GM21619 (cell line): ENCODE data around the gene C6orf62.
"Not testable (repeated sequence)": the region's sequence is repeated elsewhere in the genome, so short reads cannot be mapped to it uniquely, and the experiment has no call there.

Experiments used
- ATAC-seq: cut with Tn5 transposase; IDR thresholded peaks from one replicate; pipeline ENCODE4 v1.9.1; 2021; ENCODE audit not compliant: unreplicated experiment

Gene C6orf62

GRCh38 chr6:24743265-24743943 lies 24.4 kb upstream of the C6orf62 start:
- peak; percentile 87 for ATAC-seq

- ATAC-seq = no peak
Observed at GRCh38 chr6:24742216-24742738, 23.3 kb upstream of the C6orf62 start.

- no peak for ATAC-seq
Observed at GRCh38 chr6:24740861-24741260, 21.9 kb upstream of the C6orf62 start.

- no peak for ATAC-seq
Observed at GRCh38 chr6:24738741-24739140, 19.8 kb upstream of the C6orf62 start.

- ATAC-seq = not testable (repeated sequence)
Observed at GRCh38 chr6:24734710-24735109, 15.8 kb upstream of the C6orf62 start.

GRCh38 chr6:24734166-24734565 lies 15.2 kb upstream of the C6orf62 start:
- no peak for ATAC-seq

GRCh38 chr6:24731456-24732134 lies 12.6 kb upstream of the C6orf62 start:
- not testable (repeated sequence) for ATAC-seq

GRCh38 chr6:24730653-24731052 lies 11.7 kb upstream of the C6orf62 start:
- ATAC-seq = not testable (repeated sequence)

GRCh38 chr6:24723270-24723669 lies 4.3 kb upstream of the C6orf62 start:
- no peak for ATAC-seq

GRCh38 chr6:24721461-24722215 lies 2.7 kb upstream of the C6orf62 start:
- ATAC-seq = peak; percentile 40

GRCh38 chr6:24720604-24721460 lies 1.9 kb upstream of the C6orf62 start:
- peak; percentile 85 for ATAC-seq

GRCh38 chr6:24720131-24720603 lies 1.2 kb upstream of the C6orf62 start:
- ATAC-seq = no peak

- no peak for ATAC-seq
Observed at GRCh38 chr6:24718449-24719124, 367 bp downstream of the C6orf62 start.

- not testable (repeated sequence) for ATAC-seq
Observed at GRCh38 chr6:24716602-24717148, 2.3 kb downstream of the C6orf62 start.

- ATAC-seq = no peak
Observed at GRCh38 chr6:24710519-24711303, 8.2 kb downstream of the C6orf62 start.

- ATAC-seq = no peak
Observed at GRCh38 chr6:24709014-24709711, 9.8 kb downstream of the C6orf62 start.

- no peak for ATAC-seq
Observed at GRCh38 chr6:24708612-24709011, 10.3 kb downstream of the C6orf62 start.

- no peak for ATAC-seq
Observed at GRCh38 chr6:24704468-24704867, 14.5 kb downstream of the C6orf62 start.
